AG04450 (cell line): ENCODE measurements around the gene DECR2. TPM values are rescaled to one million over a fixed set of nuclear protein-coding genes. Genes with fewer than 3 reads are reported as not detected.

Source experiments
- CTCF ChIA-PET: fragments of 300-600, 350-600 bp; formaldehyde crosslinking; extraction: SDS; loops from one replicate; lab custom pipeline; 2022; ENCODE audit warnings: antibody characterized with exemption, inconsistent platforms; lab: Charles Lee
- POLR2A ChIA-PET: fragments of 350-600 bp; formaldehyde crosslinking; extraction: SDS; loops from one replicate; lab custom pipeline; 2021; ENCODE audit warnings: antibody characterized with exemption, inconsistent platforms; lab: Yijun Ruan, JAX
- DNase-seq: peaks from one replicate; pipeline ENCODE4 v3.0.0-alpha.2; 2011; ENCODE audit warnings: low read depth, low spot score
- H3K27ac ChIP-seq: one replicate; pipeline ENCODE4 v1.5.1; 2012; ENCODE audit warnings: low read depth, low read length, control low read depth
- H3K27me3 ChIP-seq: one replicate; pipeline ENCODE4 v1.6.0; 2012; ENCODE audit warnings: low read length; ENCODE audit not compliant: control insufficient read depth, insufficient read depth
- H3K4me3 ChIP-seq: 2 replicates; pipeline ENCODE4 v1.5.1; 2011; ENCODE audit warnings: mild to moderate bottlenecking, low read depth, low read length, control low read depth
- H3K9me3 ChIP-seq: 2 replicates; pipeline ENCODE4 v1.5.1; 2012; ENCODE audit warnings: low read length; ENCODE audit not compliant: control insufficient read depth, insufficient read depth
- CTCF ChIP-seq: IDR thresholded peaks from 2 replicates; pipeline ENCODE4 v1.5.1; 2011; ENCODE audit warnings: low read depth, low read length, control low read depth, inconsistent platforms
- polyA plus RNA-seq: library from polyadenylated mRNA; depleted of rRNA; stranded (reverse); fragments of >200 nt; gene quantifications from 2 replicates; pipeline ENCODE4 v1.2.3, GENCODE V29; 2011

Gene DECR2
- polyA plus RNA-seq, 1 experiment: 11.6 TPM

DNA sequence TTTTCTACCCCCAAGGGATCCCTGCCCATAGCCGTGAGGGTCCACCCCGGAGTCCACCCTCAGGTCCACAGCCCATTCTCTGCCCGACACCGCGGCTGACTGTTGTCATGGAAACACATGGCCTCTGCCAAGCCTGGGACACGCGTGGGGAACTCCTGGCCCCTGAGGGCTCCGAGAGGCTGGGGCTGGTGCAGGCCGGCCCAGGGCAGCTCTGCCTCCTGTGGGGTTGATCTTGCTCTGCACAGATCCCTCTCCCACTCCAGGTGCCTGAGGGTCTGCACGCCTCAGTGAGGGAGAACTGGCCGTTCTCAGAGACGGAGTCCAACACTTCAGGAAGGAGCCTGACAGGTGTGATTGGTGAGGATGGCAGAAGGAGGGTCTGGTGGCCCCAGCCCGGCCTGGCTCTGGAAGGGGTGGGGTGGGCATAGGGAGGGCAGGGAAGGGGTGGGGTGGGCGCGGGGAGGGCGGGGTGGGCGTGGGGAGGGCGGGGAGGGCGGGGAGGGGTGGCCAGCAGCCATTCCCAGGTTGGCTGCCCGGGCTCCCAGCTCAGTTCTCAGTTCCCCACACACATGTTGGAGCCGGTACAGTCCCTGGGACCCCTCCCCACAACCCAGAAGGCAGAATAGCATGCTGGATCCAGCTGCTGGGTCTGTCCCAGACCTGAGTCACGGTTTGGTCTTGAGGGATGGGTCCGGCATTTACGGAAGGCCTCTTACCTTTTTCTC lies 37.8 kb upstream of the DECR2 start:
- DNase-seq: no peak
- Histone ChIP-seq H3K9me3 (no peaks in the 10 kb centered on the region; the same call in 1 of the 2 replicates), H3K27ac (no peak overlapping the region), H3K27me3 (no peaks in the 10 kb centered on the region), H3K4me3 (no peak overlapping the region)
- CTCF ChIA-PET: interaction anchor here (1.0 to 1.9 kb wide), 2 partner anchors 129 to 257 kb away, joined by 3 to 4 read pairs; partner anchors contain the start of gene FAM234A
- TF ChIP-seq CTCF: no peak
- POLR2A ChIA-PET: no interaction called here

- no peak for TF ChIP-seq CTCF
- H3K27me3 ChIP-seq: no peaks in the 10 kb centered on the region
- H3K27ac ChIP-seq: no peak overlapping the region
- DNase-seq: no peak
- H3K4me3 ChIP-seq: no peak overlapping the region
- H3K9me3 ChIP-seq: no peaks in the 10 kb centered on the region; the same call in 1 of the 2 replicates
- CTCF ChIA-PET: interaction anchor here (1.0 kb wide), 1 partner anchor 258 kb away, joined by 3 read pairs; no protein-coding TSS in a partner anchor
- POLR2A ChIA-PET: interaction anchor here (1.1 kb wide), 1 partner anchor 136 kb away, joined by 3 read pairs; the partner anchor contains the start of gene LUC7L
Measured at GRCh38 chr16:364595-365491, 36.8 kb upstream of the DECR2 start.

DNA sequence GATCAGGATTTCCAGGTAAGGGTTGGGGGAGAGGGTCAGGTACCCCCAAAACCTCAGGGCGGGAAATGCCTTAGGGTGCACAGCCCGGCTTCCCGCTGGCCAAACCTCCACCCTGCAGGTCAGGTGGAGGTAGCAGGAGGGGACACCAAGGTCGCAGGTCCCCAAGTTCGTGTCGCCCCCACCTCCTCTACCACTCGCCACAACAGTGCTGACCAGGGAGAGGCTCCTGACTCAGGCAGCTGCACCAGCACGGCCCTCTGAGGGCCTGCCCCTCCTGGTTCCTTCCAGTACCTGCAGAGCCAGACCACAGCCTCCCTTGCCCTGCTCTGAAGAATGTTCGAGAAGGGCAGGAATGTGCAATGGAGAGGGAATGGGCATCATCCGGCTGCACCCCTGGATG lies 35.2 kb upstream of the DECR2 start:
- H3K27me3 ChIP-seq: no peaks in the 10 kb centered on the region
- no peak for TF ChIP-seq CTCF
- ChIA-PET CTCF (no interaction called here), POLR2A (no interaction called here)
- DNase-seq: no peak
- H3K4me3 ChIP-seq: no peak overlapping the region
- no peaks in the 10 kb centered on the region; the same call in 1 of the 2 replicates for H3K9me3 ChIP-seq
- H3K27ac ChIP-seq: no peak overlapping the region

- no peaks in the 10 kb centered on the region for H3K27me3 ChIP-seq
- DNase-seq: no peak
- no peak overlapping the region for H3K4me3 ChIP-seq
- no peaks in the 10 kb centered on the region; the same call in 1 of the 2 replicates for H3K9me3 ChIP-seq
- no peak for TF ChIP-seq CTCF
- ChIA-PET CTCF (no interaction called here), POLR2A (no interaction called here)
- H3K27ac ChIP-seq: no peak overlapping the region
Measured at GRCh38 chr16:367333-367903, 34.3 kb upstream of the DECR2 start.
